ENCODE measurements around the gene VCP.

The VCP gene

DNA sequence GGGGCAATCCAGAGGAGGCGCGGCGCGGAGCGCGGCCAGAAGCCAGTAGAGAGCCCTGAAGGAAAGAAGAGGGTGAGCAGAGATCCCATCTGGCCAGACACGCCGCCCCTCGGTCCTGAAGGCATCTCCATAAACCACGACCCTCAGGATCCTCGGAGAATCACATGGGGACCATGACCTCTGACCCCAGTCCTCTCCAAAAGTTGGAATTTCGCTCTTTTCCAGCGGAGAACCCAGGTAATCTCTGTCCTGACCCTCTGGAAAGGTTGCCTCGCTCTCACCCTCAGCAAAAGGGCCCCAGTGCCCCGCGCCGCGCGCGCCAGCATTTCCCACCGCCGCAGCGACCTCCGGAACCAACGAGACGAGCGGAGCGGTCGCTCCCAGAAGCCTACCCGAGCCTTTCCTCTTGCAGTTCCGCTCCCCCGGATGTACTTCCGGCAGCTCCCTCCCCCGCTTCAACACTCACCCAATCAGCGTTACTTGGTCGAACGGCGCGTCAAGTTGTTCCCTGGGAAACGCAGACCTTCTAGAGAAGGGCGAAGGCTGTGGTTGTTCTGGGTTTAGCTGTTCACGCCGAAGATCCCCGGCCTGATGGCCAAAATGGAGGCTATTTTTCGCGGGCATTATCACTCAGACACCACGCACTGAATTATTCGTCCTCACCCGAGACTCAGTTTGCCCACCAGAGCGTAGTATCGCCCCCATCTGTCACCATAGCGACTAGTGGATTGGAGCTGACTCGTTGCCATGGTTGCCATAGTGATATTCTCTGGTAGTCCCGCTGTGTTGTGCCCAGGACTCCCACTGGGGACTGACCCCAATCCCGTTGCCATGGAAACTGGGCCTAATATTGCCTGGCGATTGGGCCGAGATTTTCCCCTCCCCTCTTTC is 30.6 kb upstream of the VCP start, which contains the start of gene STOML2:
TSS of gene STOML2 (minus strand) at position 363 of the 891 bp plus-strand sequence. CDS start at position 326, 37 bp downstream.
- Histone ChIP-seq H3K27ac (ENCODE audit: insufficient read depth, low read depth, low read length, poor library complexity, severe bottlenecking) (peak within 1 kb of the TSS; percentile 99), H3K4me3 (ENCODE audit: insufficient read depth, low read depth, low read length) (peak within 1 kb of the TSS; percentile 51), H3K36me3 (ENCODE audit: control insufficient read depth, insufficient read depth, low read length) (peaks cover 45% of the 10 kb centered on the region), H3K9me3 (ENCODE audit: control insufficient read depth, low read length) (no peaks in the 10 kb centered on the region), H3K27me3 (ENCODE audit: control insufficient read depth, insufficient read depth, low read length, poor library complexity, severe bottlenecking) (no peaks in the 10 kb centered on the region), H3K4me1 (ENCODE audit: control insufficient read depth, insufficient read depth, low read length) (peaks cover 18% of the 10 kb centered on the region)
- 0% methylated on average over 57 of the region's 57 CpGs for WGBS, 2 experiments

DNA sequence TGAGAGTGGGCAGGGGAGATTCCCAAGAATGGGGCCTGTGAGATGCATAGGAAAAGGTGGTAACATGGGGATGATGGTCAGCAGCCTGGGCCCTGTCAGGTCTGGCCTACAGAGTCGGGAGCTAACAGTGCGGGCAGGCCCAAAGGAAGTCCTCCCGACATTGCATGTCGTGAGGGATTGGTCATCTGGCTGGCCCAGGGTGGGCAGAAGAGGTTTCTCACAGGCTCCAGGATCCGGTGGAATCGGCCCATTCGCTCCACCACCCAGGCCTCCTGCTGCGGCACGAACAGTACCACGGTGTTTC is 30.0 kb upstream of the VCP start:
- 8 to 9% methylated on average over 10 of the region's 10 CpGs for WGBS, 2 experiments
- no peaks in the 10 kb centered on the region for H3K9me3 ChIP-seq (ENCODE audit: control insufficient read depth, low read length)
- H3K27ac ChIP-seq (ENCODE audit: insufficient read depth, low read depth, low read length, poor library complexity, severe bottlenecking) = peak overlapping the region; percentile 6
- H3K36me3 ChIP-seq (ENCODE audit: control insufficient read depth, insufficient read depth, low read length) = peaks cover 42% of the 10 kb centered on the region
- peak overlapping the region; percentile 51 for H3K4me3 ChIP-seq (ENCODE audit: insufficient read depth, low read depth, low read length)
- no peaks in the 10 kb centered on the region for H3K27me3 ChIP-seq (ENCODE audit: control insufficient read depth, insufficient read depth, low read length, poor library complexity, severe bottlenecking)
- peaks cover 18% of the 10 kb centered on the region for H3K4me1 ChIP-seq (ENCODE audit: control insufficient read depth, insufficient read depth, low read length)

DNA sequence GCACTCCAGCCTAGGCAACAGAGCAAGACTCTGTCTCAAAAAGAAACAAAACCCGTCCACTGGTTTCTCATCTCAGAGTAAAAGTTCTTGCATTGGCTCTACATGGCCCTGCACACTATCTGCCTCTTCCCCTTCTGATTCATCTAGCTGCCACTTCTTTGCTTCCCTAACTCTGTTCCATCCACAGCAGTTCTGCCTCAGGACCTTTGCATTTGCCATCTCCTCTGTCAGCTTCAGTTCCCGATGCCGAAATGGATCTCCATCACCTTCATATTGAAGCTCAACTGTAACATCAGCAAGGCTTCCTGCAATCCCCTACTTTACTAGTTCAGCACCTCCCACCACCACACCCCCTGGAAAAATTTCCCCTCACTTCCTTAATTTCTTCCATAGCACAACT is 25.1 kb upstream of the VCP start:
- Histone ChIP-seq H3K36me3 (ENCODE audit: control insufficient read depth, insufficient read depth, low read length) (peaks cover 23% of the 10 kb centered on the region), H3K4me1 (ENCODE audit: control insufficient read depth, insufficient read depth, low read length) (peaks cover 6% of the 10 kb centered on the region), H3K9me3 (ENCODE audit: control insufficient read depth, low read length) (no peaks in the 10 kb centered on the region), H3K27ac (ENCODE audit: insufficient read depth, low read depth, low read length, poor library complexity, severe bottlenecking) (no peak overlapping the region), H3K4me3 (ENCODE audit: insufficient read depth, low read depth, low read length) (no peak overlapping the region), H3K27me3 (ENCODE audit: control insufficient read depth, insufficient read depth, low read length, poor library complexity, severe bottlenecking) (no peaks in the 10 kb centered on the region)
- 92 to 94% methylated on average over 3 of the region's 3 CpGs for WGBS, 2 experiments

DNA sequence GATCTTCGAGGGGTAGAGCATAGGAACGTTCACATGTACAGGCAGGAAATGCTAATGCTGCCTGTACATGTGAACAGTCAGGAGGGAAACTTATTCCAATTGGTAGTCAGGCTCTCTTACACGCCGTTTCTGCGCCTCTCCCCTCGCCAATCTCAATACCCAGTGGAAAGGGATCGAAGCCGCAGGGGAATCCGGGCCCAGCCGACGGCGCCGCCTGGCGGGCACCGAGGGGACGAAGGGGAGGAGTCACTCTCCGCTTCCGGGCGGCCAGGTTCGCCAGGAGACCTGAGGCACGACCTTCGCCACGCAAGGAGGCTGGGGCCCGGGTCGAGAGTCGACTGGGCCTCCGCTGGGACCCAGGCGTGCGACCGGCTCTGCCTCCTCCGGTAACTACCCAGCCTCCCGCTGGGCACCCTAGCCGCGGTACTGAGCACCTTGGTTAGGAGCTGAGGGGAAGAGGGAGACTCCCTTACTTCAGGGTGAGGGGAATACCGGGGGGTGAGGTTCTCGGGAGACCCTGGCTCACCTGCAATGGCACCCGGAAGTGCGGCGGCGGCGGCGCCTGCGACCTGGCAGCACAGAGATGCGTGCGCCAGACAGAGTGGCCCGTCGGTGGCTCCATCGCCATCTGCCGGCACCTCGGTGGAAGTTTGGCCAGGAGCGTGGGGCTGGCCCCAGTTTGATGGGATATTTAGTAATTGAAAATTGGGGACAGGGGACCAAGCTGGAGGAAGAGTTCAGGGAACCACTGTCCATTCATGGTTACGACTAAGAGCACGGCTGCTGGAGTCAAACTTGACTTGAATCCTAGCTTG is 23.8 kb upstream of the VCP start, which contains the start of gene PIGO:
TSS of gene PIGO (minus strand) at position 557 of the 815 bp plus-strand sequence. CDS start 1,026 bp downstream, outside the sequence.
- Histone ChIP-seq H3K9me3 (ENCODE audit: control insufficient read depth, low read length) (no peaks in the 10 kb centered on the region), H3K4me1 (ENCODE audit: control insufficient read depth, insufficient read depth, low read length) (no peaks in the 10 kb centered on the region), H3K27me3 (ENCODE audit: control insufficient read depth, insufficient read depth, low read length, poor library complexity, severe bottlenecking) (no peaks in the 10 kb centered on the region), H3K36me3 (ENCODE audit: control insufficient read depth, insufficient read depth, low read length) (peaks cover 21% of the 10 kb centered on the region), H3K27ac (ENCODE audit: insufficient read depth, low read depth, low read length, poor library complexity, severe bottlenecking) (peak within 1 kb of the TSS; percentile 94), H3K4me3 (ENCODE audit: insufficient read depth, low read depth, low read length) (peak within 1 kb of the TSS; percentile 77)
- WGBS, 2 experiments = 2% methylated on average over 53 of the region's 53 CpGs

DNA sequence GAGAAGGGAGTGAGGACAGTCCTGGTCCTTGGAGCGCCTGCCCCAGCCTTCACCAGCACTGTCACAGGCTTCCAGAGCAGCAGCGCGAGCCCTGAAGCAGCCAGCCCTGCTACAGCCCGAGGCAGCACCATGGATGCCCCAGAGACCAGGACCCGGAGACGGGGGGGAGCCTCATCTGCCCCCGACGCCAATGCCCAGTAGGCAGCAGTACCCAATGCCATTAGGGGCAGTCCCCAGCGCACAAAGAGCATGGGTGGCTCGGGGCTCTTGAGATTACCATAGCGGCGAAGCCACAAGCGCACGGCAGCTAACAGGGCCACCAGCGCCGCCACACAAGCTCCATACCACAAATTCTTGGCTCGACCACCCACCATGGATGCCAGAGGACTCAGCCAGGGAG is 19.1 kb upstream of the VCP start:
- no peaks in the 10 kb centered on the region for H3K9me3 ChIP-seq (ENCODE audit: control insufficient read depth, low read length)
- H3K4me3 ChIP-seq (ENCODE audit: insufficient read depth, low read depth, low read length) = no peak overlapping the region
- no peaks in the 10 kb centered on the region for H3K27me3 ChIP-seq (ENCODE audit: control insufficient read depth, insufficient read depth, low read length, poor library complexity, severe bottlenecking)
- 93 to 97% methylated on average over 17 of the region's 17 CpGs for WGBS, 2 experiments
- no peaks in the 10 kb centered on the region for H3K4me1 ChIP-seq (ENCODE audit: control insufficient read depth, insufficient read depth, low read length)
- H3K36me3 ChIP-seq (ENCODE audit: control insufficient read depth, insufficient read depth, low read length) = peaks cover 22% of the 10 kb centered on the region
- H3K27ac ChIP-seq (ENCODE audit: insufficient read depth, low read depth, low read length, poor library complexity, severe bottlenecking) = no peak overlapping the region

DNA sequence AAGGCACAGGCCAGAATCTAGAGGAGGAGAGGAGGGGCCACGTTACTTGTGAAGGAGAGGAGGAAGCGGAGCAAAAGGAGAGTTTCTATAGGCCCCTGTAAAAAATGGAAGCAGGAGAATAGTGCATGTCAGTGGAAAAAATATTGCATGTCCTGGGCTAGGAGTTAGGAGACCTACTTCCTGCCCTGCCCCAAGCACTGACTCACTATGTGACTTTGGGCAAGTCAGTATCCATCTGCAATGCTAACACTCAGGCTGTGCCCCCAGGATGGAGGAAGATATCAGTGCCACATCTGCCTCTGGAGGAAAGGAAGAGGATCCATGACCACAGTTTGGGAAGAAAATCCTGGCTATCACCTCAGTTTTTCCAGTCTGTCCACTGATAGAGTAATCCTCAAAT is 17.0 kb upstream of the VCP start:
- Histone ChIP-seq H3K4me1 (ENCODE audit: control insufficient read depth, insufficient read depth, low read length) (no peaks in the 10 kb centered on the region), H3K4me3 (ENCODE audit: insufficient read depth, low read depth, low read length) (no peak overlapping the region), H3K9me3 (ENCODE audit: control insufficient read depth, low read length) (no peaks in the 10 kb centered on the region), H3K36me3 (ENCODE audit: control insufficient read depth, insufficient read depth, low read length) (peaks cover 22% of the 10 kb centered on the region), H3K27ac (ENCODE audit: insufficient read depth, low read depth, low read length, poor library complexity, severe bottlenecking) (no peak overlapping the region), H3K27me3 (ENCODE audit: control insufficient read depth, insufficient read depth, low read length, poor library complexity, severe bottlenecking) (no peaks in the 10 kb centered on the region)
- 97 to 99% methylated on average over 2 of the region's 2 CpGs for WGBS, 2 experiments

DNA sequence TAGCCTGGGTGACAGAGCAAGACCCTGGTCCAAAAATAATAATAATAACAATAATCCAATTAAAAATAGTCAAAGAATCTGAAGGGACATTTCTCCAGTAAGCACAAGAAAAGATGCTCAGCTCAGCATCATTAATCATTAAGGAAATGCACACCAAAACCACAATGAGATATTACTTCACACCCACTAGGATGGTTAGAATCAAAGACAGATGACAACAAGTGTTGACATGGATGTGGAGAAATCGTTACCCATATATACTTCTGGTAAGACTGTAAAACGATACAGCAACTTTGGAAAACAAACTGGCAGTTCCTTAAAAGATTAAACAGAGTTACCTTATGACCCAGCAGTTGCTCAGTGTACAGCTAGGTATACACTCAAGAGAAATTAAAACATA is 12.7 kb upstream of the VCP start:
- H3K27ac ChIP-seq (ENCODE audit: insufficient read depth, low read depth, low read length, poor library complexity, severe bottlenecking) = no peak overlapping the region
- WGBS, 2 experiments = 93 to 94% methylated on average over 2 of the region's 2 CpGs
- no peaks in the 10 kb centered on the region for H3K4me1 ChIP-seq (ENCODE audit: control insufficient read depth, insufficient read depth, low read length)
- H3K36me3 ChIP-seq (ENCODE audit: control insufficient read depth, insufficient read depth, low read length) = peaks cover 6% of the 10 kb centered on the region
- no peaks in the 10 kb centered on the region for H3K9me3 ChIP-seq (ENCODE audit: control insufficient read depth, low read length)
- no peak overlapping the region for H3K4me3 ChIP-seq (ENCODE audit: insufficient read depth, low read depth, low read length)
- no peaks in the 10 kb centered on the region for H3K27me3 ChIP-seq (ENCODE audit: control insufficient read depth, insufficient read depth, low read length, poor library complexity, severe bottlenecking)

DNA sequence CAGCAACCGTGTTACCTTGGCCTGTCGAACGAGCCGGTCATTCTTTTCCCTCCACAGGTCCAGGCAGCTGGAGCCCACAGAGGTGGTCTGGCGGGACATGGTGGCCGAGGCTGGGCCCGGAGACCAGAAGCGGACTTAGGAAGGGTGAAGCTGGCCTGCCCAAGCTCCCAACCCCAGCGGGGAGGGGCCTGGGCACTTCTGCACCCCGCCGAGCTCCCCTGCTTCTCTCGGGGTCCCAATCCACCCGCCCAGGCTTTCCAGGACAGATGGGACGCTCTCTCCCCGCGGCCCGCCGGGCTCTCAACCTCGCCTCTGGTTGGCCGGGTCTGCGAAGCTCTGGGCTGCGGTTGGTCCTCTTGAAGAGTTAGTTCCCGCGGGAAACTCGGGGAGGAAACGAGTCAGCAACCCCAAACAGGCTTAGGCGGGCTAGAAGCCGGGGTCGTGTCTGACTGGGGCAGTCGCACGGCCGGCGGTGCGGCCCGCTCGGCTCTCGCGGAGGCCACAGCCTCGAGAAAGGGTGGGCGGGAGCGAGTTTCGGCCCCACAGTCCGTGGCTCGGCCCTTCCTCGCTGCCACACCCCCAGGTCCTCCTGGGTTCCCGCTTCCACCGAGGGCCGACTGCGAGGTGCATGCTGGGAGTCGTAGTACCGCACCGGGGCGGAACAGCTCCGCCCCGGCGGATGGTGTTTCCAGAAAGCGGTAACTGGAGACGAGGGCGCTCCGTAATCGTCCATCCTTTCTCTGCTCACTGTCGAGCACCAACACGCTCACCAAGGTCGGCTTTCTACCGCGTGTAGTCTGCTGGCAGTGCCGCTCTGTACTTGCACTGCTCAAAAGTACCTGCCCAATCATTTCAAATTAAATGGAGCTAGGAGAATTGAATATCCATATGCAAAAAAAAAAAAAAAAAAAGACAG is 7.3 kb upstream of the VCP start, which contains the start of gene FANCG:
TSS of gene FANCG (minus strand) at position 517 of the 916 bp plus-strand sequence. CDS start at position 99, 418 bp downstream.
- H3K27ac ChIP-seq (ENCODE audit: insufficient read depth, low read depth, low read length, poor library complexity, severe bottlenecking) = peak within 1 kb of the TSS; percentile 89
- H3K27me3 ChIP-seq (ENCODE audit: control insufficient read depth, insufficient read depth, low read length, poor library complexity, severe bottlenecking) = no peaks in the 10 kb centered on the region
- peak within 1 kb of the TSS; percentile 85 for H3K4me3 ChIP-seq (ENCODE audit: insufficient read depth, low read depth, low read length)
- peaks cover 25% of the 10 kb centered on the region for H3K36me3 ChIP-seq (ENCODE audit: control insufficient read depth, insufficient read depth, low read length)
- 0% methylated on average over 67 of the region's 67 CpGs for WGBS, 2 experiments
- peaks cover 10% of the 10 kb centered on the region for H3K4me1 ChIP-seq (ENCODE audit: control insufficient read depth, insufficient read depth, low read length)
- H3K9me3 ChIP-seq (ENCODE audit: control insufficient read depth, low read length) = no peaks in the 10 kb centered on the region

DNA sequence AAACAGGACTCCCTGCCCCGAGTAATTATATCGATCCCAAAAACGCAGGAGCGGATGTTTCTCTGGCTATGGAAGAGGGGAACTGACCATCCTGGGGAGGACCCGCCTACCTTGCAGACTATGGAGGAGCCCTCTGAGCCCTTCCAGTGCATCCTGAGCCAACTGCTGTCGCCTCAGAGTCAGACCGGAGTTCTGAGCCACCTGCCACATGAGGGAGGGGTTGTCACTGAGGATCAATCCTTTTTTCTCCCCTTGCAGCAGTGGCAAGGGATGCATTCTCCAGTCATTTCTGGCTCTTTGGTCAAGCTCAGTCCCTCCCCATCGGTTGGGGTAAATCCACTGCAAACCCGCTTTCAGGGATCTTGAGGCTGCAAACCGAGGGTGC is 6.6 kb upstream of the VCP start:
- 5 to 7% methylated on average over 10 of the region's 10 CpGs for WGBS, 2 experiments
- Histone ChIP-seq H3K4me1 (ENCODE audit: control insufficient read depth, insufficient read depth, low read length) (peaks cover 10% of the 10 kb centered on the region), H3K27me3 (ENCODE audit: control insufficient read depth, insufficient read depth, low read length, poor library complexity, severe bottlenecking) (no peaks in the 10 kb centered on the region), H3K36me3 (ENCODE audit: control insufficient read depth, insufficient read depth, low read length) (peaks cover 31% of the 10 kb centered on the region), H3K27ac (ENCODE audit: insufficient read depth, low read depth, low read length, poor library complexity, severe bottlenecking) (peak overlapping the region; percentile 89), H3K9me3 (ENCODE audit: control insufficient read depth, low read length) (no peaks in the 10 kb centered on the region), H3K4me3 (ENCODE audit: insufficient read depth, low read depth, low read length) (peak overlapping the region; percentile 85)

Measured in ectodermal cell (in vitro differentiated cells).